Measurements from ENCODE around the gene IFNLR1.
A peak's percentile ranks its signal among the peaks of the same experiment; 100 is the strongest.

The IFNLR1 gene

GRCh38 chr1:24175033-24175755, 11.9 kb downstream of the IFNLR1 start:
- DNase-seq (ENCODE audit: low read depth in 2 of 2), result no peak

- DNase-seq (ENCODE audit: low read depth in 2 of 2), result no peak
These were observed 13.2 kb downstream of the IFNLR1 start for GRCh38 chr1:24173638-24174575.

GRCh38 chr1:24172598-24172997, 14.5 kb downstream of the IFNLR1 start:
- DNase-seq (ENCODE audit: low read depth in 2 of 2), result no peak

GRCh38 chr1:24169286-24169685, 17.8 kb downstream of the IFNLR1 start:
- DNase-seq (ENCODE audit: low read depth in 2 of 2), result no peak

GRCh38 chr1:24168245-24168644, 18.8 kb downstream of the IFNLR1 start:
- no peak for DNase-seq (ENCODE audit: low read depth in 2 of 2)

GRCh38 chr1:24167008-24167407, 20.1 kb downstream of the IFNLR1 start:
- no peak for DNase-seq (ENCODE audit: low read depth in 2 of 2)

- no peak for DNase-seq (ENCODE audit: low read depth in 2 of 2)
These were observed 21.6 kb downstream of the IFNLR1 start for GRCh38 chr1:24165500-24165899.

GRCh38 chr1:24164004-24164403, 23.1 kb downstream of the IFNLR1 start:
- DNase-seq (ENCODE audit: low read depth in 2 of 2), result no peak

GRCh38 chr1:24162201-24162600, 24.9 kb downstream of the IFNLR1 start:
- DNase-seq (ENCODE audit: low read depth in 2 of 2), result no peak

GRCh38 chr1:24161270-24161669, 25.8 kb downstream of the IFNLR1 start:
- DNase-seq (ENCODE audit: low read depth in 2 of 2), result no peak

GRCh38 chr1:24159366-24159765, 27.7 kb downstream of the IFNLR1 start:
- DNase-seq (ENCODE audit: low read depth in 2 of 2), result no peak

- DNase-seq (ENCODE audit: low read depth in 2 of 2), result no peak
These were observed 29.1 kb downstream of the IFNLR1 start for GRCh38 chr1:24157918-24158481.

- no peak for DNase-seq (ENCODE audit: low read depth in 2 of 2)
These were observed 30.4 kb downstream of the IFNLR1 start for GRCh38 chr1:24156542-24157260.

GRCh38 chr1:24155011-24155782, 31.9 kb downstream of the IFNLR1 start:
- DNase-seq (ENCODE audit: low read depth in 2 of 2), result no peak

- DNase-seq (ENCODE audit: low read depth in 2 of 2), result no peak
These were observed 32.9 kb downstream of the IFNLR1 start for GRCh38 chr1:24154215-24154614.

- DNase-seq (ENCODE audit: low read depth in 2 of 2), result no peak
These were observed 34.2 kb downstream of the IFNLR1 start for GRCh38 chr1:24152631-24153494.

GRCh38 chr1:24151175-24151533, 35.9 kb downstream of the IFNLR1 start:
- no peak for DNase-seq (ENCODE audit: low read depth in 2 of 2)

- peak; percentile 66 to 91 for DNase-seq (ENCODE audit: low read depth in 2 of 2)
These were observed 36.6 kb downstream of the IFNLR1 start for GRCh38 chr1:24150234-24151174.

GRCh38 chr1:24149866-24150233, 37.2 kb downstream of the IFNLR1 start:
- no peak for DNase-seq (ENCODE audit: low read depth in 2 of 2)
